ENCODE results near the gene PPCDC. TPM values are rescaled to one million over a fixed set of nuclear protein-coding genes. Genes with fewer than 3 reads are reported as not detected.

PPCDC gene
- total and polyA plus RNA-seq, 10 of the 15 experiments (the other 5 are each of a cell fraction or from before 2014, with no cell fraction given), result 32.5 to 135 (median 55.0) TPM

- TF ChIP-seq IKZF1 (conservative IDR thresholded peaks at IDR 0.05) (peak; percentile 74), MTA2 (IDR thresholded peaks at IDR 0.05; ENCODE audit: low read depth) (peak; percentile 79), MXI1 (IDR thresholded peaks at IDR 0.05; ENCODE audit: low read depth, low read length) (no peak), BCL11A (IDR thresholded peaks at IDR 0.05; ENCODE audit: low read depth, low read length) (peak; percentile 79), EP300 (IDR thresholded peaks at IDR 0.05; ENCODE audit: borderline replicate concordance in 1 of 2, control insufficient read depth in 1 of 2, low read depth in 2 of 2, low read length in 2 of 2) (peak; percentile 55 to 67; a peak in 2 of 4 replicates), IRF3 (IDR thresholded peaks at IDR 0.05) (no peak), CHD1 (IDR thresholded peaks at IDR 0.05; ENCODE audit: low read depth, low read length) (no peak), CEBPB (IDR thresholded peaks at IDR 0.05; ENCODE audit: borderline replicate concordance in 1 of 2, low read depth in 2 of 2, low read length in 2 of 2) (0 out of 4 replicates have a peak, but pooled peaks of 1 of the 2 experiments have one; percentile 49), ATF2 (IDR thresholded peaks at IDR 0.05; ENCODE audit: low read length) (peak; percentile 86), IRF4 (IDR thresholded peaks at IDR 0.05; ENCODE audit: low read depth, low read length) (peak; percentile 94; the same call in 1 of the 2 replicates), NR2C2 (IDR thresholded peaks at IDR 0.05; ENCODE audit: borderline replicate concordance, control insufficient read depth, insufficient read length, low read depth) (no peak), IKZF2 (IDR thresholded peaks at IDR 0.05) (peak; percentile 37 to 72; a peak in 3 of 4 replicates), CBX3 (IDR thresholded peaks at IDR 0.05; ENCODE audit: borderline replicate concordance, low read depth) (no peak), ZNF217 (IDR thresholded peaks at IDR 0.05) (0 out of 2 replicates have a peak, but pooled peaks have one; percentile 43), RAD21 (IDR thresholded peaks at IDR 0.05; ENCODE audit: insufficient read depth, low read depth, low read length) (no peak), PML (IDR thresholded peaks at IDR 0.05; ENCODE audit: low read length) (peak; percentile 53; the same call in 1 of the 2 replicates), NR2F1 (conservative IDR thresholded peaks at IDR 0.05) (peak; percentile 31; the same call in 1 of the 2 replicates), TCF12 (IDR thresholded peaks at IDR 0.05; ENCODE audit: low read depth, low read length) (no peak), ATF7 (IDR thresholded peaks at IDR 0.05; ENCODE audit: low read depth) (peak; percentile 49; the same call in 1 of the 2 replicates), DPF2 (IDR thresholded peaks at IDR 0.05) (peak; percentile 66), SMAD5 (IDR thresholded peaks at IDR 0.05; ENCODE audit: low read depth) (no peak), E4F1 (IDR thresholded peaks at IDR 0.05; ENCODE audit: borderline replicate concordance, partially characterized antibody) (no peak), KAT2A (conservative IDR thresholded peaks at IDR 0.05; ENCODE audit: control insufficient read depth, low read depth, low read length) (no peak), HDGF (IDR thresholded peaks at IDR 0.05) (no peak), TARDBP (IDR thresholded peaks at IDR 0.05; ENCODE audit: borderline replicate concordance) (no peak), ZBED1 (IDR thresholded peaks at IDR 0.05; ENCODE audit: borderline replicate concordance) (0 out of 2 replicates have a peak, but pooled peaks have one; percentile 52), MEF2A (IDR thresholded peaks at IDR 0.05; ENCODE audit: insufficient read depth, low read depth, low read length) (peak; percentile 23; the same call in 1 of the 2 replicates)
Measured at GRCh38 chr15:75091814-75092213, 68.4 kb downstream of the PPCDC start (continued).

All from GM12878 (cell line).